D721Med (cell line): ENCODE measurements around the gene C11orf91.

Source experiments
- DNase-seq: peaks from one replicate; pipeline ENCODE4 v3.0.0; 2011; ENCODE audit warnings: low spot score; ENCODE audit not compliant: insufficient read length
- FAIRE-seq: peaks from 2 replicates; lab custom pipeline; 2011; peaks lifted over from hg19 to GRCh38; lab: Jason Lieb, UNC
- TF ChIP-seq, protein P1 (sequence below): IDR thresholded peaks from 2 replicates; pipeline ENCODE4 v1.5.1; 2012; ENCODE audit warnings: mild to moderate bottlenecking, control low read depth; ENCODE audit not compliant: insufficient read depth; ENCODE audit errors: missing control alignments

The C11orf91 gene

DNA sequence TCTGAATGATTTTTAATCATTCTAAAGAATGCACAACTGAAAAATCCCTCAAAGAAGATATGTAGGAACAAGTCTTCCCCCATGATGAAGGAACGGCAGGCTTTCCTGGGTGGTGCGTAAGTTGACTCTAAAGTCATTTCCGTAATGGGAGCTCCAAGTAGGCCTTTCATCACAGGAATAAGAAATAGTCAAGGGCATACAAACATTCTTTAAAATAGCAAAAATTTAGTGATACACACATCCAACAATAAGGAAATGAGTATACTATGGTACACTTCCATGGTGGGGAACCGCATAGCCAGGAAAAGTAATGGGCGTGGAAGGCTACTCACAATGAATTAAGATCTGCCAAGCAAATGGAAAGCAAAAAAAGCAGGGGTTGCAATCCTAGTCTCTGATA lies 24.9 kb upstream of the C11orf91 start:
- TF ChIP-seq, protein P1, sequence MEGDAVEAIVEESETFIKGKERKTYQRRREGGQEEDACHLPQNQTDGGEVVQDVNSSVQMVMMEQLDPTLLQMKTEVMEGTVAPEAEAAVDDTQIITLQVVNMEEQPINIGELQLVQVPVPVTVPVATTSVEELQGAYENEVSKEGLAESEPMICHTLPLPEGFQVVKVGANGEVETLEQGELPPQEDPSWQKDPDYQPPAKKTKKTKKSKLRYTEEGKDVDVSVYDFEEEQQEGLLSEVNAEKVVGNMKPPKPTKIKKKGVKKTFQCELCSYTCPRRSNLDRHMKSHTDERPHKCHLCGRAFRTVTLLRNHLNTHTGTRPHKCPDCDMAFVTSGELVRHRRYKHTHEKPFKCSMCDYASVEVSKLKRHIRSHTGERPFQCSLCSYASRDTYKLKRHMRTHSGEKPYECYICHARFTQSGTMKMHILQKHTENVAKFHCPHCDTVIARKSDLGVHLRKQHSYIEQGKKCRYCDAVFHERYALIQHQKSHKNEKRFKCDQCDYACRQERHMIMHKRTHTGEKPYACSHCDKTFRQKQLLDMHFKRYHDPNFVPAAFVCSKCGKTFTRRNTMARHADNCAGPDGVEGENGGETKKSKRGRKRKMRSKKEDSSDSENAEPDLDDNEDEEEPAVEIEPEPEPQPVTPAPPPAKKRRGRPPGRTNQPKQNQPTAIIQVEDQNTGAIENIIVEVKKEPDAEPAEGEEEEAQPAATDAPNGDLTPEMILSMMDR: no peak
- no peak for FAIRE-seq
- DNase-seq: no peak

DNA sequence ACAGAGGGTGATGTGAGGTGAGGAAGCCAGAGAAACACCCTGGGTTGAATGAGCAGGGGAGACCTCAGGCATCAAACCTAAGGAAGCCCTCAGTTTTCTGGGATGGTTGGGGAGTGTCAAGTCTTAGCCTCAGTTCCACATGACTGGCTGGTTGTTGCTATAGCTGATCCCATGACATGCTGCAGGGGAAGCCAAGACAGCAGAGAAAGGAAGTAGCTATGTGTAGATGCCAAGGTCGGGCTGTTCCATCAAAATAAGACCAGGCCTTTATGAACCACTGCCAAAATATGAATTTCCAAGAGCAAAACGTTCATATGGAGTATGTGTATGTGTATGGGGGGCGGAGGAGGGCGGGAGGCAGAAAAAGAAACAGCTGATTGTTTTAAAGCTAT lies 24.0 kb upstream of the C11orf91 start:
- FAIRE-seq (no peak), DNase-seq (no peak)
- TF ChIP-seq, protein P1: no peak

DNA sequence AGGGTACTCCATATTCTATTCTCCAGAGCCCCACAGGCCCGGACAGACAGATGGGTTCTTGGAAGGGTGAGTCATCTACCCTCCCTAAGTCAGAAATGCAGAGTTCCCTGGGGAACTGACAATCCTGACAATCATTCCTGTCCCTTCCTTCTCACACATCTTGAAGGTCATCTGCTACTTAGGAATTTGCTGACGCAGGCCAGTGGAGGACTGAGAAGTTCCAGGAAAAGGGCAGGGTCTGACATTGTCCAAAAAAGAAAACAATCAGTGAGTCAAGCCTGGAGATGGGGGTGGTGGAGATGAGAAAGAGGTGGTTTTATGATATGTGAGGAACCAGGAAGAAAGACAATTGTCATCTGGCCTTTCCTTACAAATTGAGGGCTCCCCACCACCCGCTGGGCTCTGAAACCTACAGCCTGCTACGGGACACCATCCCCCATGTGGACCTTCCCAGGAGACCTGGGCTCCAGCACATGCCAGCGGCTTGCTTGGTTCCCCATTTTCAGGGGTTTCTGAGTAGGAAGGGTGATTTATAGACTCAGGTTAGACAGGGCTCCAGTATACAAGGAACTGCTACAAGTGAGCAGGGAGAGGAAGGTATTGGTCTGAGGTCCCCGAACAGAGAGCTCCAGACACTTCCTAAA lies 22.7 kb upstream of the C11orf91 start:
- no peak for DNase-seq
- no peak for FAIRE-seq
- TF ChIP-seq, protein P1: no peak

DNA sequence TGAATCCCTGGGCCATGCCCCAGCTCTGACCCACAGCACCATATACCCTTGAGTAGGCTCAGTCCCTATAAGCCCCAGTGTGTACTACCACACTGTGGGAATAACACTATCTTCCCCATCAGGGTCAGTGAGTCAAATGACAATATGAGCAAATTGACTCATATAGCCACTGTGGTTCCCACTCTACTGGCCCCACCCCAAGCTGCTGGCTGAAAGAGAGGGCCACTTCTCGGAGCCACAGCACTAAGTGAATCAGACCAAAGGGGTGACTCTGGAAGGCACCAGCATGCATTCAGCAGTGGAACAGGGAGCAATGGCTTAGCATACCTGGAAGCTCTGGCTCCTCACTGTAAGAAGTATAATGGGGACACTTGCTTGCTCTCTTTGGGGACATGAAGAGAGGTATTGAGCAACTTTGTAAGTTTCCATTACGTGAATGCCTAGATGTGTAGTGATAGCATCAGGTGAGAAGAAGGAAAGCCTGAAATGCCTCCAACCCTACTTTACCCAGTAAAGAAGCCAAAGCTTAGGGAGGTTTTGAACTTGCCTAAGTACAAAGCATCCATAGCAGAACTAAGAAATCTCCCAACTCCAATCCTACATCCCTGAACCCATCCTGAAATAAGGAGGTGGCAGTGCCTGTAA lies 22.1 kb upstream of the C11orf91 start:
- TF ChIP-seq, protein P1: no peak
- FAIRE-seq: no peak
- DNase-seq: no peak

DNA sequence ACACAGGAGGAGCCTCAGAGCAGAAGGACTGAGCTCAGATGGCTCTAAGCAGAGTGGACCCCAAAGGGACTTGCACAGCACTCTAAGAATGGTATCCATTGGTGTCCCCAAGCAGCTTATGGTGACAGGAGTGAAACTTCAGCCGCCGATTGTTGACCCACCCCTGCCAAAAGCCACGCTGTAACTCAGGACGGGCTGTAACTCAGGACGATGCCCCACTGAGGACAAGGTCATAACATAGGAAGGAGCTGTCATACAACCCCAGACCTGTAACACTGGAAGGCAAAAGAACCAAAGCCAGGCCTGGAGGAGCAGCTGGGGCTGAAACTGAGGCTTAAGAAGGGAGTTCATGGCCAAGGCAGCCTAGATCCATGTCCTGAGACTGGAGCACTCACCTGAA lies 21.4 kb upstream of the C11orf91 start:
- FAIRE-seq (no peak), DNase-seq (no peak)
- TF ChIP-seq, protein P1: no peak

DNA sequence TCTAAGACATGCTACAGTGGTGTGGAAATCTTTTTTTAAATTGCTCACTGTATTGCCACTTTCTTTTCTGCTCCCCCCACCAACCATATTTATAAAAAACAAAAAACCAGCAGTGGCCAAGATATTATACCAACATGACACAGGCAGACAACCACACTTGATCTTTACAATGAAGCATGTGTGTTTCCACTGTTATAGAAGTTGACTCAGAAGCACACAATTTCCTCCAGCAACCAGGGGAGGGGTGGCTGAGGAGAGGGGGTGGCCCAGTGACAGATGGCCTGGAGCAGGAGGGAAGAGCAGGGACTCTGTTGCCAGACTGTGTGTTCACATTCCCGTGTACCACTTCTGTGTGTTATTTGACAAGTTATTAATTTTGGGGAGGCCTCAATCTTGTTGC lies 20.8 kb upstream of the C11orf91 start:
- FAIRE-seq (no peak), DNase-seq (no peak)
- TF ChIP-seq, protein P1: no peak

DNA sequence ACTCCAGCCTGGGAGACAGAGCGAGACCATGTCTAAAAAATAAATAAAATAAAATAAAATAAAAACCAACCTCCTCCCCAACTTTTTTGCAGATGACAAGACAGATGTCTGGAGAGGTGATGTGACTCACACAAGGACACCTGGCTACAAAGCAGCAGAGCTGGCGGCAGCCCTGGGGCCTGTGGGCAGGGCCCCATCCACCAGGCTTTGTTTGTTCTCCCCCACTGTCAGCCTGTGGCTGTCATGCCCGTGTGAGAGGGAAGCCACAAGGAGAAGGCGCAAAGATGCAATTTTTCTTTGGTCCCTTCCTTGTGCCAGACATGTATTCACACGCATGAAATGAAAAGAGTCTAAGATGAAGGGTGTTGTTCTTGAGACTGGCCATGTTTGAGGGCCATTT lies 19.0 kb upstream of the C11orf91 start:
- no peak for DNase-seq
- TF ChIP-seq, protein P1: no peak
- no peak for FAIRE-seq
